C4-2B (cell line): ENCODE results near the gene ORC3.

ENCODE experiments used
- ZFX ChIP-seq: fragments of 450-650 bp; IDR thresholded peaks from 2 replicates; pipeline ENCODE4 v1.6.1; 2017
- TF ChIP-seq, protein P1 (sequence below): fragments of 450-650 bp; conservative IDR thresholded peaks from 2 replicates; pipeline ENCODE4 v1.5.1; 2017; ENCODE audit warnings: mild to moderate bottlenecking

DNA sequence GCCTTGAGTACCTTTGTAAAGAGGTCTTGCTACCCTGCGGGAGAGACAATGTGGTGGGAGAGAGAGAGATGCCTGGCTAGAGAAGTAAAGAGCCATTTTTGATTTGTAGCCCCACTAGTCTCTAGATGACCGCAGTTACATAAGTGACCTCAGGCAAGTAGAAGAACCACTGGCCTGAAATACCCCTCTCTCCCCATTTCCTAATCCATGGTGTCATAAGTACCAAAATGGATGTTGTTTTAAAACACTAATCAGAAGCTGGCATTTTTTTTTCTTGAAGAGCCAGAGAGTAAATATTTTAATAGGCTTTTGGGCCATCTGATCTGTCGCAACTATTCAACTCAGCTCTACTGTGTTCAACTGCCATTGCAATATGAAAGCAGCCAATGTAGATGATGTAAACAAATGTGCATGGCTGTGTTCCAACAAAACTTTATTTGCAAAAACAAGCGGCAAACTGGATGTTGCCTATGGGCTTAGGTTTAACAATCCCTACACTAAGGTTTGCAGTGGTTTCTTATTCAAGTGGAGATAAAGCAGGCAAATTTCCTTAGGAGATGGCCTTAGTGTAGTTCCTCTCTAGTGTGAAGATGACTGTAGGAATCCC, 36.7 kb upstream of the ORC3 start:
- TF ChIP-seq, protein P1, sequence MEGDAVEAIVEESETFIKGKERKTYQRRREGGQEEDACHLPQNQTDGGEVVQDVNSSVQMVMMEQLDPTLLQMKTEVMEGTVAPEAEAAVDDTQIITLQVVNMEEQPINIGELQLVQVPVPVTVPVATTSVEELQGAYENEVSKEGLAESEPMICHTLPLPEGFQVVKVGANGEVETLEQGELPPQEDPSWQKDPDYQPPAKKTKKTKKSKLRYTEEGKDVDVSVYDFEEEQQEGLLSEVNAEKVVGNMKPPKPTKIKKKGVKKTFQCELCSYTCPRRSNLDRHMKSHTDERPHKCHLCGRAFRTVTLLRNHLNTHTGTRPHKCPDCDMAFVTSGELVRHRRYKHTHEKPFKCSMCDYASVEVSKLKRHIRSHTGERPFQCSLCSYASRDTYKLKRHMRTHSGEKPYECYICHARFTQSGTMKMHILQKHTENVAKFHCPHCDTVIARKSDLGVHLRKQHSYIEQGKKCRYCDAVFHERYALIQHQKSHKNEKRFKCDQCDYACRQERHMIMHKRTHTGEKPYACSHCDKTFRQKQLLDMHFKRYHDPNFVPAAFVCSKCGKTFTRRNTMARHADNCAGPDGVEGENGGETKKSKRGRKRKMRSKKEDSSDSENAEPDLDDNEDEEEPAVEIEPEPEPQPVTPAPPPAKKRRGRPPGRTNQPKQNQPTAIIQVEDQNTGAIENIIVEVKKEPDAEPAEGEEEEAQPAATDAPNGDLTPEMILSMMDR, result no peak
- no peak for TF ChIP-seq ZFX
